ENCODE results near the gene EMID1. TPM values are rescaled to one million over a fixed set of nuclear protein-coding genes. Genes with fewer than 3 reads are reported as not detected.

Gene EMID1
- polyA plus RNA-seq, 3 donors, result 1.3 to 5.9 (median 4.4) TPM

GRCh38 chr22:29190051-29190450 lies 15.6 kb upstream of the EMID1 start:
- WGBS, 3 donors, result 78 to 94% (median 84%) methylated on average over 8 of the region's 8 CpGs
- H3K27ac ChIP-seq (ENCODE audit: low read depth, low read length), result no peak overlapping the region

GRCh38 chr22:29190918-29191317 lies 14.8 kb upstream of the EMID1 start:
- no peak overlapping the region for H3K27ac ChIP-seq (ENCODE audit: low read depth, low read length)
- WGBS, 3 donors, result 81 to 91% (median 88%) methylated on average over 10 of the region's 10 CpGs

GRCh38 chr22:29193021-29193420 lies 12.7 kb upstream of the EMID1 start:
- WGBS, 3 donors, result 70 to 90% (median 70%) methylated on average over 8 of the region's 8 CpGs
- H3K27ac ChIP-seq (ENCODE audit: low read depth, low read length), result no peak overlapping the region

GRCh38 chr22:29194184-29194583 lies 11.5 kb upstream of the EMID1 start:
- H3K27ac ChIP-seq (ENCODE audit: low read depth, low read length), result no peak overlapping the region
- WGBS, 3 donors, result 76 to 96% (median 89%) methylated on average over 2 of the region's 2 CpGs

- WGBS, 3 donors, result 61 to 67% (median 66%) methylated on average over 8 of the region's 8 CpGs
- no peak overlapping the region for H3K27ac ChIP-seq (ENCODE audit: low read depth, low read length)
Measured at GRCh38 chr22:29195118-29195963, 10.4 kb upstream of the EMID1 start.

- WGBS, 3 donors, result 57 to 80% (median 62%) methylated on average over 10 of the region's 10 CpGs
- no peak overlapping the region for H3K27ac ChIP-seq (ENCODE audit: low read depth, low read length)
Measured at GRCh38 chr22:29195964-29196666, 9.6 kb upstream of the EMID1 start.

GRCh38 chr22:29197096-29197495 lies 8.6 kb upstream of the EMID1 start:
- WGBS, 3 donors, result 87 to 99% (median 90%) methylated on average over 3 of the region's 3 CpGs
- no peak overlapping the region for H3K27ac ChIP-seq (ENCODE audit: low read depth, low read length)

GRCh38 chr22:29198240-29198639 lies 7.5 kb upstream of the EMID1 start:
- no peak overlapping the region for H3K27ac ChIP-seq (ENCODE audit: low read depth, low read length)
- WGBS, 3 donors, result 95 to 97% (median 96%) methylated on average over 5 of the region's 5 CpGs

GRCh38 chr22:29199702-29200400 lies 5.8 kb upstream of the EMID1 start:
- WGBS, 3 donors, result 82 to 86% (median 83%) methylated on average over 8 of the region's 8 CpGs
- H3K27ac ChIP-seq (ENCODE audit: low read depth, low read length), result no peak overlapping the region

- H3K27ac ChIP-seq (ENCODE audit: low read depth, low read length), result no peak overlapping the region
- 90 to 95% (median 91%) methylated on average over 7 of the region's 7 CpGs for WGBS, 3 donors
Measured at GRCh38 chr22:29200901-29201300, 4.8 kb upstream of the EMID1 start.

GRCh38 chr22:29201782-29202181 lies 3.9 kb upstream of the EMID1 start:
- 32 to 73% (median 40%) methylated on average over 7 of the region's 7 CpGs for WGBS, 3 donors
- H3K27ac ChIP-seq (ENCODE audit: low read depth, low read length), result no peak overlapping the region

GRCh38 chr22:29202212-29203192 lies 3.2 kb upstream of the EMID1 start:
- no peak overlapping the region for H3K27ac ChIP-seq (ENCODE audit: low read depth, low read length)
- WGBS, 3 donors, result 27 to 68% (median 28%) methylated on average over 23 to 24 of the region's 24 CpGs

GRCh38 chr22:29203488-29204454 lies 1.9 kb upstream of the EMID1 start:
- 70% methylated on average over 9 of the region's 9 CpGs for WGBS, 3 donors
- H3K27ac ChIP-seq (ENCODE audit: low read depth, low read length), result no peak overlapping the region

- WGBS, 3 donors, result 69 to 83% (median 71%) methylated on average over 8 of the region's 8 CpGs
- no peak overlapping the region for H3K27ac ChIP-seq (ENCODE audit: low read depth, low read length)
Measured at GRCh38 chr22:29204455-29205183, 1.1 kb upstream of the EMID1 start.

- 57 to 65% (median 58%) methylated on average over 11 of the region's 11 CpGs for WGBS, 3 donors
- no peak overlapping the region for H3K27ac ChIP-seq (ENCODE audit: low read depth, low read length)
Measured at GRCh38 chr22:29205252-29205593, 473 bp upstream of the EMID1 start.

GRCh38 chr22:29206372-29207242 lies 911 bp downstream of the EMID1 start:
- H3K27ac ChIP-seq (ENCODE audit: low read depth, low read length), result no peak overlapping the region
- 46 to 54% (median 51%) methylated on average over 19 of the region's 19 CpGs for WGBS, 3 donors

Data from adipose tissue (tissue), 3 donors.